GM10266 (cell line): ENCODE results near the gene NUP133.

Source experiments
- DNase-seq: peaks from one replicate; pipeline ENCODE4 v3.0.0; 2012; ENCODE audit errors: extremely low spot score
- CTCF ChIP-seq: IDR thresholded peaks from 2 replicates; pipeline ENCODE4 v1.5.1; 2012; ENCODE audit warnings: mild to moderate bottlenecking, low read depth; ENCODE audit not compliant: control insufficient read depth, insufficient read depth; ENCODE audit errors: missing control alignments

NUP133 gene

DNA sequence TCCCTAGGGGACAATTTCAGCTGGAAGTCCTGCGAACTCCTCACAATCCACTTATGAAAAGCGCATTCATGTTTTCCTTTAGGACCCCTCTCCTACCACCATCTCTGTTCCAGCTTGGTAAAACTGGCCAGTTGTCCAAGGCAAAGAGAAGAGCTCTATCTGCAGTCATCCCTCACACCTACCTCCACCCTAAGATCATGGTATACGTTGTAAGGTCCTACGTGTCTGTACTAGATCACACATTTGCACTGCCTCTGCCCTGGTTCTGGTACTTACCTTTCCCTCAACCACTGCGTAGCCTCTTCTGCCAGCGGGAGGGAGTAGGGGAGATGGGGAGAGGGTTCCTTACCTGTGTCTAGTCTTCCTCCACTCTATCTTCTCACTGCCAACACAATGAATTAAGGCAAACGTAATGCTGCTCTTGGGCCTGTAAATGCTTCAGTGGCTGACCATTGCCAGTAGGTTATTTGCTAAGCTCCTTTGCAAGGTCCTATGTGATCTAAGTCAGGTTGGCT is 739 bp upstream of the NUP133 start:
- DNase-seq = no peak
- no peak for TF ChIP-seq CTCF

- TF ChIP-seq CTCF = no peak
- DNase-seq = no peak
Measured at GRCh38 chr1:229507502-229507901, 639 bp downstream of the NUP133 start.

DNA sequence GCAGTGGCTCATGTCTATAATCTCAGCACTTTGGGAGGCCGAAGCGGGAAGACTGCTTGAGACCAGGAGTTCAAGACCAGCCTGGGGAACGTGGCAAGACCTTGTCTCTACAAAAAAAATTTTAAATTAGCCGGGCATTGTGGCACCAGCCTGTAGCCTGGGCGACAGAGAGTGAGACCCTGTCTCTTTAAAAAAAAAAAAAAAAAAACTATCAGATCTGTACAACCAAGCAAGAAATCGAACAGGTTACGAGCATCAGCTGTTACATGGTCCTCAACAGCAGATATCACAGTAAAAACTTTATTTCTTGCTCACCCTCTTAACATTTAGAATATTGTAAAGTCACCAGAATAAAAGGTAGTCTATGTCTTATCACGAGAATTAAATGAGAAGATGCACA is 1.5 kb downstream of the NUP133 start:
- no peak for DNase-seq
- no peak for TF ChIP-seq CTCF

DNA sequence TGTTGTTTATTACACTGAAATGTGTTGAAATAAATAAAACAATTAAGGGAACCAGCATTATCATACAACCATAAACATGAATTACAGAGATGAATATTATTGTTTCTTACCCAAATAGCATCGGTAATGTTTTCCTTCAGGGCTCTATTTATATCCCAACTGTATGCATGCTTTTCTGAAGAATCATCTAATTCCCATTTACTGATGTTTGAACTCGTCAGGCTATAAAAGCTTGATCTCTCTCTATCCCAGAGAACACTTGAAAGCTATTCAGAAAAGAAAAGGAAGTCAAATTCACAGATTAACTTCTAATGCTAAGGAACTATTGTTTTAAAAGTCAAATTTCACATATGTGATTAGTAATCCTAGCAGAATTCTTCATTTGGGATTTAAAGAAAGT is 12.4 kb downstream of the NUP133 start:
- DNase-seq = no peak
- TF ChIP-seq CTCF = no peak

- no peak for TF ChIP-seq CTCF
- DNase-seq = no peak
Measured at GRCh38 chr1:229487181-229487580, 21.0 kb downstream of the NUP133 start.

- TF ChIP-seq CTCF = no peak
- no peak for DNase-seq
Measured at GRCh38 chr1:229485318-229485717, 22.8 kb downstream of the NUP133 start.

GRCh38 chr1:229482511-229482910 is 25.6 kb downstream of the NUP133 start:
- DNase-seq = no peak
- TF ChIP-seq CTCF = no peak
